Hepatocyte (in vitro differentiated cells): ENCODE data around the gene CHKB. TPM values are rescaled to one million over a fixed set of nuclear protein-coding genes. Genes with fewer than 3 reads are reported as not detected.
A peak's percentile ranks its signal among the peaks of the same experiment; 100 is the strongest.
"Not testable (repeated sequence)": the region's sequence is repeated elsewhere in the genome, so short reads cannot be mapped to it uniquely, and the experiment has no call there.

ENCODE experiments used
- DNase-seq: peaks from one replicate; pipeline ENCODE4 v3.0.0-alpha.2; 2016; ENCODE audit warnings: low spot score
- H2AFZ ChIP-seq: fragments of 200-600 bp; sonication (generic); 2 replicates; pipeline ENCODE4 v1.6.0; 2016; ENCODE audit warnings: antibody characterized with exemption, mild to moderate bottlenecking
- H3K27ac ChIP-seq: fragments of 200-600 bp; sonication (generic); 2 replicates; pipeline ENCODE4 v1.5.1; 2016; ENCODE audit warnings: mild to moderate bottlenecking
- H3K27me3 ChIP-seq: fragments of 200-600 bp; sonication (generic); 2 replicates; pipeline ENCODE4 v1.6.1; 2016
- H3K36me3 ChIP-seq: fragments of 200-600 bp; sonication (generic); replicated peaks from 2 replicates; pipeline ENCODE4 v1.5.1; 2016; ENCODE audit warnings: low read depth; ENCODE audit not compliant: insufficient read depth
- H3K4me1 ChIP-seq: fragments of 200-600 bp; sonication (generic); 2 replicates; pipeline ENCODE4 v1.5.1; 2016; ENCODE audit warnings: mild to moderate bottlenecking, moderate library complexity; ENCODE audit not compliant: insufficient read depth
- H3K4me2 ChIP-seq: fragments of 200-600 bp; sonication (generic); 2 replicates; pipeline ENCODE4 v1.6.0; 2016
- H3K4me3 ChIP-seq: fragments of 200-600 bp; sonication (generic); 2 replicates; pipeline ENCODE4 v1.5.1; 2016; ENCODE audit warnings: mild to moderate bottlenecking
- H3K79me2 ChIP-seq: fragments of 200-600 bp; sonication (generic); 2 replicates; pipeline ENCODE4 v1.6.0; 2017; ENCODE audit warnings: mild to moderate bottlenecking
- H3K9me2 ChIP-seq: fragments of 200-600 bp; sonication (generic); replicated peaks from 2 replicates; pipeline ENCODE4 v1.6.0; 2017; ENCODE audit warnings: mild to moderate bottlenecking; ENCODE audit not compliant: insufficient read depth
- H3K9me3 ChIP-seq: fragments of 200-600 bp; sonication (generic); 2 replicates; pipeline ENCODE4 v1.5.1; 2016; ENCODE audit warnings: low read depth, mild to moderate bottlenecking
- H4K20me1 ChIP-seq: fragments of 200-600 bp; sonication (generic); 2 replicates; pipeline ENCODE4 v1.6.0; 2016; ENCODE audit warnings: mild to moderate bottlenecking; ENCODE audit not compliant: insufficient read depth, poor library complexity, severe bottlenecking
- EZH2 ChIP-seq: fragments of 200-600 bp; sonication (generic); IDR thresholded peaks from 2 replicates; pipeline ENCODE4 v1.6.1; 2016; ENCODE audit warnings: antibody characterized with exemption, mild to moderate bottlenecking, borderline replicate concordance
- EZH2phosphoT487 ChIP-seq: fragments of 200-600 bp; sonication (generic); IDR thresholded peaks from one replicate; pipeline ENCODE4 v1.6.1; 2018; ENCODE audit warnings: antibody characterized with exemption, mild to moderate bottlenecking, low read depth, moderate library complexity; ENCODE audit not compliant: unreplicated experiment, severe bottlenecking
- WGBS: methylation state at CpG from one replicate; pipeline ENCODE4 v1.1.6; 2016; ENCODE audit warnings: low lambda C conversion rate; ENCODE audit errors: missing lambda C conversion rate; 5-methylcytosine and 5-hydroxymethylcytosine counted together
- polyA plus RNA-seq: library from polyadenylated mRNA; unstranded; fragments of >200 nt; fragmentation: Nextera tagmentation; extraction: Ambion mirVana; gene quantifications from 2 replicates; pipeline ENCODE4 v1.2.1, GENCODE V29; 2016
- total RNA-seq: library from RNA; depleted of rRNA; stranded (reverse); fragments of >200 nt; gene quantifications from 2 replicates; pipeline ENCODE4 v1.2.3, GENCODE V29; 2014
- TF ChIP-seq, protein P1 (sequence below): fragments of 200-600 bp; sonication (generic); IDR thresholded peaks from 2 replicates; pipeline ENCODE4 v1.5.1; 2016; ENCODE audit warnings: antibody characterized with exemption, mild to moderate bottlenecking; ENCODE audit not compliant: poor library complexity

Gene CHKB
- total and polyA plus RNA-seq, 2 experiments from 2014 or later, result 54.9 to 89.7 TPM

DNA sequence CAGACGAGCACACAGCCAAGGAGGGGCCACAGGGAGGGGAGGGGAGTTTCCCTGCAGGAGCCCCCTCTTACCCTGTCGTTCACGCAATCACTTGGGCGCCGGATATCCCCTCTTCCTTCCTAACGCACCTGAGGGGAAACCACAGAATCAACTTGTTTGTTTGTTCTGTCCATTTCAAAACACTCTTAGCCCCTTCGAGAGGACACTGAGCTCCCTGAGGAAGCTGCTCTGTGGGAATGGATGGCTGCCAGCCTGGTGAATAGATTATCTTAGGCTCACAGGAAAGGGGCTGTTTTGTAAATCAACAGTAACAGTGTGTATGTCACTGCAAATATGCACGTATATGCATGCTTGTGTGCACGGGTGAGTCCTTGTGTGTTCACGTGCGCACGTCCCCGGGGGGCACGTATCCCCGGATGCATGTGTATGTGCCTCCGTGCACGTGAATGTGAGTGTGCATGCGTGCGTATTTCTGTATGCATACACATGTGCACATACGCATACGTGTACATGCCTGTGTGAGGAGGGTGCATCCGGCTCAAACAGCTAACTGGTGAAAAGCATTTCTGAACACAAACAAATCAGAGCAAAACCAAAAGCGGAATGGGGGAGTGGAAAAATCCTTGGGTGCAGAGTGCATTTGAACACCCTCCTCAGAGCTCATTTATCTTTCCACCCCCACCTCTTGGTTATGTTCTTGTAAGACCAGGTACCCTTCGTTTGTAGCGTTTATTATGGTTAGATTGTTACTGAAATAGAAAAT, 38.1 kb upstream of the CHKB start:
- Histone ChIP-seq H3K9me2 (no peaks in the 10 kb centered on the region), H3K4me1 (no peaks in the 10 kb centered on the region), H3K79me2 (no peaks in the 10 kb centered on the region), H4K20me1 (no peaks in the 10 kb centered on the region), H3K9me3 (no peaks in the 10 kb centered on the region), H3K4me2 (peak overlapping the region; percentile 87), H3K27me3 (no peaks in the 10 kb centered on the region), H3K36me3 (no peaks in the 10 kb centered on the region), H3K27ac (no peak overlapping the region), H2AFZ (no peak overlapping the region), H3K4me3 (no peak overlapping the region)
- 48% methylated on average over 25 of the region's 25 CpGs for WGBS
- no peak for TF ChIP-seq EZH2phosphoT487
- TF ChIP-seq EZH2, result no peak
- TF ChIP-seq, protein P1, sequence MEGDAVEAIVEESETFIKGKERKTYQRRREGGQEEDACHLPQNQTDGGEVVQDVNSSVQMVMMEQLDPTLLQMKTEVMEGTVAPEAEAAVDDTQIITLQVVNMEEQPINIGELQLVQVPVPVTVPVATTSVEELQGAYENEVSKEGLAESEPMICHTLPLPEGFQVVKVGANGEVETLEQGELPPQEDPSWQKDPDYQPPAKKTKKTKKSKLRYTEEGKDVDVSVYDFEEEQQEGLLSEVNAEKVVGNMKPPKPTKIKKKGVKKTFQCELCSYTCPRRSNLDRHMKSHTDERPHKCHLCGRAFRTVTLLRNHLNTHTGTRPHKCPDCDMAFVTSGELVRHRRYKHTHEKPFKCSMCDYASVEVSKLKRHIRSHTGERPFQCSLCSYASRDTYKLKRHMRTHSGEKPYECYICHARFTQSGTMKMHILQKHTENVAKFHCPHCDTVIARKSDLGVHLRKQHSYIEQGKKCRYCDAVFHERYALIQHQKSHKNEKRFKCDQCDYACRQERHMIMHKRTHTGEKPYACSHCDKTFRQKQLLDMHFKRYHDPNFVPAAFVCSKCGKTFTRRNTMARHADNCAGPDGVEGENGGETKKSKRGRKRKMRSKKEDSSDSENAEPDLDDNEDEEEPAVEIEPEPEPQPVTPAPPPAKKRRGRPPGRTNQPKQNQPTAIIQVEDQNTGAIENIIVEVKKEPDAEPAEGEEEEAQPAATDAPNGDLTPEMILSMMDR, result no peak
- no peak for DNase-seq

DNA sequence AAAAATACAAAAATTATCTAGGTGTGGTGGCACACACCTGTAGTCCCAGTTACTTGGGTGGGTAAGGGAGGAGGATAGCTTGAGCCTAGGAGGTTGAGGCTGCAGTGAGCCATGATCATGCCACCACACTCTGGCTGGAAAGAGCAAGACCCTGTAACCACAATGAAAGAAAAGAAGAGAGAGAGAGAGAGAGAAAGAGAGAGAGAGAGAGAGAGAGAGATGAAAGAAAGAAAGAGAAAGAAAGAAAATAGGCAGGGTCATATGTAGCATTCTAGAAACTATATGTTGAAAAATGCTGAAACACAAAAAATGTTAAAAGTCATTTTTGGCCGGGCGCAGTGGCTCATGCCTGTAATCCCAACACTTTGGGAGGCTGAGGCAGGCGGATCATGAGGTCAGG, 31.6 kb upstream of the CHKB start:
- not testable (repeated sequence) for H3K27ac ChIP-seq, H3K79me2 ChIP-seq, H3K9me3 ChIP-seq, H3K4me2 ChIP-seq, H2AFZ ChIP-seq, H3K9me2 ChIP-seq, H3K4me1 ChIP-seq, H3K27me3 ChIP-seq, DNase-seq, H3K4me3 ChIP-seq, H3K36me3 ChIP-seq, H4K20me1 ChIP-seq
- 67% methylated on average over 3 of the region's 3 CpGs for WGBS

DNA sequence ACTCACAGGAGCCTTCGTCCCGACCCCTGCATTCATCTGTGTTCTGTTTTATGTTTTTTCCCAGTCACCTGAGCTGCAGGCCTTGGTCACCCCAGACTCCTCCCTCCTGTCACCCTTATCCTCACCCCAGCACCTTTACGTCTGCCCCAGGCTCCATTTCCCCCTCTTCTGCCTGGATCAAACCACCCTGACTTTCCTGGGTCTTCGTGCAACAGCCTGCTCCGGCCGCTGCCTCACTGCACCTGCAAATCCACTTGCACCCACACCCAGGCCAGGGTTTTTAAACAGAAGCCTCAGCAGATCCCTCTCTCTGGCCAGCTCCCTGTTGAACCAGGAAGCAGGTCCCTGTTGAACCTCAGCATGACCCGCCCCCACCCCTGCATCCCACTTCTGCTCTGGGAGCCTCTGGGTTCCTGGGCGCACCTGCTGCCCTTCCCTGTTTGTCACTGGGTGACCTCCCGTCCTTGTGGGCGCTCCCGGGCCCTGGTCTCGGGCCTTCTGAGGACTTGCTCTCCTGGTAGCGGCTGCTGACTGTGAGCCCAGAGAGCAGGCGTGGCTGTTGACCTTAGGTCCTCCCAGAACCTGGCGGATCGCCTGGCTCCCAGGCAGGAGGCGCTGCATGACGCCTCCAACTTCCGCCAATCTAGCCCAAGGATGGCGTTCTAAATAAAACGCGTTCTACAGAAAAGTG, 30.8 kb upstream of the CHKB start:
- Histone ChIP-seq H3K36me3 (no peaks in the 10 kb centered on the region), H3K27me3 (no peaks in the 10 kb centered on the region), H3K4me1 (no peaks in the 10 kb centered on the region), H4K20me1 (no peaks in the 10 kb centered on the region), H3K27ac (no peak overlapping the region), H3K4me3 (no peak overlapping the region), H2AFZ (no peak overlapping the region), H3K9me2 (no peaks in the 10 kb centered on the region), H3K79me2 (no peaks in the 10 kb centered on the region), H3K4me2 (no peak overlapping the region), H3K9me3 (no peaks in the 10 kb centered on the region)
- no peak for DNase-seq
- WGBS, result 77% methylated on average over 22 of the region's 22 CpGs
- no peak for TF ChIP-seq EZH2phosphoT487
- no peak for TF ChIP-seq EZH2
- TF ChIP-seq, protein P1, result no peak

DNA sequence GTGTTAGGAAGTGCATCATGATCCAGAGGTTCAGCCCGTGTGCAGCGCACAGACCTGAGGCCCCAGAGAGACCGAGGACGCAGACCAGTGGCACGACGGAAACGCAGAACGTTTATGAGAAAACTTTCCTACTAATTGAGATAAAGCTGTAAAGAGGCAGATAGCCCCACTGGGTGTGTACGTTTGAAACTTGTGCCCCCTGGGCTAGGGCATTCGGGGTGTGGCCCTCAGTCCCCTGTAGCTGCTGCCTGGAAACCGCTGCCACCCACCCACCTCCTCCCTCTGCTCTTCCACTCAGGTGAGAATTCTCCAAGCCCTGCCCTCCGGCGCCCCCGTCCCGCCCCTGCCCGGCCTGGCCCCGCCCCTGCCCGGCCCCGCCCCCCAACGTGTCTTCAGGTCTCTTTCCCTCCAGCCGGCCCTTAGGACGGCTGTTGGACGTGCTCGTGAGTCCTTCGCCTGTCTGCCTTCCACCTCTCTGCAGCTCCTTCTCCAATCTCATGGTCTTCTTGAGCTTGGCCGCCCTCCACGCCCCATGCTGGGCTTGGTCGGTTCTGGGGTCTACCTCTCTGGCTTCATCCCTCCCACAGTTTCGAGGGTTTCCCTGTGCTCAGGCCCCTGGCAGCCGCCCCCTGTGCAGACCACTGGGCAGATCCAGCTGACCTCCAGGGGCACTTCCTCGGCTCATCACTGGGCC, 30.0 kb upstream of the CHKB start:
- no peak overlapping the region for H2AFZ ChIP-seq
- no peak overlapping the region for H3K27ac ChIP-seq
- no peaks in the 10 kb centered on the region for H3K9me2 ChIP-seq
- TF ChIP-seq EZH2 (no peak), EZH2phosphoT487 (no peak)
- TF ChIP-seq, protein P1, result no peak
- H3K27me3 ChIP-seq, result no peaks in the 10 kb centered on the region
- no peaks in the 10 kb centered on the region for H4K20me1 ChIP-seq
- H3K9me3 ChIP-seq, result no peaks in the 10 kb centered on the region
- H3K4me2 ChIP-seq, result no peak overlapping the region
- no peak overlapping the region for H3K4me3 ChIP-seq
- no peaks in the 10 kb centered on the region for H3K4me1 ChIP-seq
- no peaks in the 10 kb centered on the region for H3K79me2 ChIP-seq
- 56% methylated on average over 22 of the region's 31 CpGs for WGBS
- DNase-seq, result no peak
- no peaks in the 10 kb centered on the region for H3K36me3 ChIP-seq
